Mesothelial cell of epicardium (in vitro differentiated cells): Measurements from ENCODE around the gene TAOK2. TPM values are rescaled to one million over a fixed set of nuclear protein-coding genes. Genes with fewer than 3 reads are reported as not detected.
A peak's percentile ranks its signal among the peaks of the same experiment; 100 is the strongest.

ENCODE experiments used
- DNase-seq, 2 experiments: peaks; one replicate each; pipeline ENCODE4 v3.0.0; 2021; ENCODE audit warnings: low spot score in 2 of 2; ENCODE audit not compliant: unreplicated experiment in 2 of 2
- H3K27ac Mint-ChIP-seq: 2 replicates; pipeline ENCODE4 v1.8.0; 2021; ENCODE audit warnings: mixed read lengths
- H3K27me3 Mint-ChIP-seq: 2 replicates; pipeline ENCODE4 v1.8.0; 2021; ENCODE audit warnings: low read depth, mixed read lengths
- H3K36me3 Mint-ChIP-seq: 2 replicates; pipeline ENCODE4 v1.8.0; 2021; ENCODE audit warnings: mixed read lengths
- H3K4me1 Mint-ChIP-seq: 2 replicates; pipeline ENCODE4 v1.8.0; 2021; ENCODE audit warnings: mixed read lengths
- H3K4me3 Mint-ChIP-seq: 2 replicates; pipeline ENCODE4 v1.8.0; 2021; ENCODE audit warnings: mild to moderate bottlenecking, moderate library complexity, mixed read lengths
- H3K9me3 Mint-ChIP-seq: 2 replicates; pipeline ENCODE4 v1.8.0; 2021; ENCODE audit warnings: mixed read lengths
- CTCF ChIP-seq: fragments of 200-600 bp; sonication (generic); IDR thresholded peaks from one replicate; pipeline ENCODE4 v1.5.0; 2021; ENCODE audit warnings: antibody characterized with exemption; ENCODE audit not compliant: unreplicated experiment
- total RNA-seq: library from RNA; stranded (reverse); gene quantifications from 3 replicates; pipeline ENCODE4 v1.2.1, GENCODE V29; 2021

TAOK2 gene
- total RNA-seq, 1 donor from 2014 or later: 51.3 TPM

GRCh38 chr16:30026449-30026848, 52.8 kb downstream of the TAOK2 start:
- Mint-ChIP-seq H3K4me3 (no peak overlapping the region), H3K9me3 (no peaks in the 10 kb centered on the region), H3K27me3 (peaks cover 64% of the 10 kb centered on the region), H3K36me3 (no peaks in the 10 kb centered on the region), H3K27ac (no peak overlapping the region), H3K4me1 (peaks cover 5% of the 10 kb centered on the region)
- no peak for TF ChIP-seq CTCF
- DNase-seq: no peak

GRCh38 chr16:30027588-30028437, 54.1 kb downstream of the TAOK2 start:
- Mint-ChIP-seq H3K4me3 (no peak overlapping the region), H3K27me3 (peaks cover 76% of the 10 kb centered on the region), H3K36me3 (no peaks in the 10 kb centered on the region), H3K4me1 (peaks cover 9% of the 10 kb centered on the region), H3K27ac (no peak overlapping the region), H3K9me3 (no peaks in the 10 kb centered on the region)
- no peak for DNase-seq
- TF ChIP-seq CTCF: no peak

GRCh38 chr16:30028438-30029076, 54.9 kb downstream of the TAOK2 start:
- H3K4me3 Mint-ChIP-seq: no peak overlapping the region
- peaks cover 9% of the 10 kb centered on the region for H3K4me1 Mint-ChIP-seq
- no peak overlapping the region for H3K27ac Mint-ChIP-seq
- no peak for TF ChIP-seq CTCF
- H3K36me3 Mint-ChIP-seq: no peaks in the 10 kb centered on the region
- peak in 1 of 2 experiments; percentile 66 for DNase-seq
- peaks cover 83% of the 10 kb centered on the region for H3K27me3 Mint-ChIP-seq
- no peaks in the 10 kb centered on the region for H3K9me3 Mint-ChIP-seq

- peaks cover 9% of the 10 kb centered on the region for H3K4me1 Mint-ChIP-seq
- peaks cover 92% of the 10 kb centered on the region for H3K27me3 Mint-ChIP-seq
These were observed 56.5 kb downstream of the TAOK2 start for GRCh38 chr16:30030011-30030685.

More at GRCh38 chr16:30030011-30030685, 56.5 kb downstream of the TAOK2 start:
- Mint-ChIP-seq H3K4me3 (peak overlapping the region; percentile 60), H3K9me3 (no peaks in the 10 kb centered on the region), H3K36me3 (no peaks in the 10 kb centered on the region), H3K27ac (no peak overlapping the region)
- TF ChIP-seq CTCF: no peak
- DNase-seq: no peak
